K562 (cell line): ENCODE results near the gene ITGA7. TPM values are rescaled to one million over a fixed set of nuclear protein-coding genes. Genes with fewer than 3 reads are reported as not detected.

ENCODE experiments used
- ATAC-seq: fragments of 200-7000 bp; cut with Tn5 transposase; 3 replicates; pipeline ENCODE4 v1.9.1; 2020; ENCODE audit warnings: moderate library complexity
- BruUV-seq: library from RNA; stranded (reverse); fragments of 400-500 nt; replicated peaks from 2 replicates; lab custom pipeline; 2021; lab: Mats Ljungman, UMichigan
- CTCF ChIA-PET: fragments of 300-600 bp; formaldehyde crosslinking; extraction: SDS; loops from one replicate; lab custom pipeline; 2021; ENCODE audit warnings: low intra/inter-chr PET ratio; lab: Yijun Ruan, JAX
- POLR2A ChIA-PET: fragments of 300-600, 350-650 bp; sonication (Branson Sonifier 250); formaldehyde crosslinking; extraction: SDS; loops from one replicate; lab custom pipeline; 2021; ENCODE audit warnings: antibody characterized with exemption, inconsistent platforms; lab: Yijun Ruan, JAX
- DNase-seq, 4 experiments: peaks; one replicate each; pipeline versions ENCODE4 v3.0.0 to v3.0.0-alpha.2; 2011 to 2018; ENCODE audit warnings: low spot score in 3 of 4, mixed read lengths in 3 of 4; ENCODE audit errors: extremely low read depth in 1 of 4
- FAIRE-seq: peaks from 2 replicates; lab custom pipeline; 2011; peaks lifted over from hg19 to GRCh38; lab: Jason Lieb, UNC
- H2AFZ ChIP-seq: 2 replicates; pipeline ENCODE4 v1.6.0; 2011; ENCODE audit warnings: low read depth, low read length, control low read depth, inconsistent platforms
- H3K27ac ChIP-seq: fragments of 200-600 bp; 3 replicates; pipeline ENCODE4 v1.8.0; 2011; ENCODE audit warnings: low read depth, mild to moderate bottlenecking, control low read depth, inconsistent platforms, low read length, moderate library complexity, mixed read lengths; ENCODE audit errors: extremely low read depth
- H3K27me3 ChIP-seq, 2 experiments: fragments of 300-600 bp in 1 of 2; 2 replicates in 1 of 2; 3 replicates in 1 of 2; pipeline versions ENCODE4 v1.6.0 to v1.8.0; 2011; ENCODE audit warnings: inconsistent platforms in 2 of 2, low read length in 2 of 2, mild to moderate bottlenecking in 1 of 2, mixed read lengths in 1 of 2, moderate library complexity in 1 of 2; ENCODE audit not compliant: control insufficient read depth in 2 of 2, insufficient read depth in 2 of 2
- H3K36me3 ChIP-seq: fragments of 300-600 bp; 3 replicates; pipeline ENCODE4 v1.8.0; 2011; ENCODE audit warnings: mild to moderate bottlenecking, low read length, inconsistent platforms; ENCODE audit not compliant: control insufficient read depth, insufficient read depth
- H3K4me1 ChIP-seq, 2 experiments: fragments of 200-600 bp in 1 of 2; replicated peaks in 1 of 2; 2 replicates in 1 of 2; 3 replicates in 1 of 2; pipeline versions ENCODE4 v1.5.1 to v1.8.0; 2011; ENCODE audit warnings: inconsistent platforms in 2 of 2, low read length in 2 of 2, mild to moderate bottlenecking in 1 of 2, mixed read lengths in 1 of 2, moderate library complexity in 1 of 2; ENCODE audit not compliant: control insufficient read depth in 2 of 2, insufficient read depth in 2 of 2
- H3K4me2 ChIP-seq: 2 replicates; pipeline ENCODE4 v1.6.1; 2011; ENCODE audit warnings: low read length, control low read depth, inconsistent platforms, mixed read lengths; ENCODE audit not compliant: insufficient read depth
- H3K4me3 ChIP-seq: fragments of 200-600 bp; sonication (generic), shearing (Covaris generic); 2 replicates; pipeline ENCODE4 v1.5.1; 2016; ENCODE audit warnings: control low read depth, inconsistent platforms
- H3K79me2 ChIP-seq: fragments of 200-600 bp; 3 replicates; pipeline ENCODE4 v1.8.0; 2011; ENCODE audit warnings: low read length, inconsistent platforms; ENCODE audit not compliant: control insufficient read depth, insufficient read depth
- H3K9ac ChIP-seq, 2 experiments: 2 replicates each; pipeline versions ENCODE4 v1.6.0 to v1.6.1; 2011; ENCODE audit warnings: low read depth in 2 of 2, low read length in 2 of 2, control low read depth in 1 of 2, inconsistent platforms in 1 of 2, mild to moderate bottlenecking in 1 of 2, mixed read lengths in 1 of 2; ENCODE audit not compliant: insufficient read depth in 1 of 2
- H3K9me1 ChIP-seq: one replicate; pipeline ENCODE4 v1.6.0; 2011; ENCODE audit warnings: inconsistent platforms, mild to moderate bottlenecking, low read length, moderate library complexity; ENCODE audit not compliant: control insufficient read depth, insufficient read depth
- H3K9me3 ChIP-seq: replicated peaks from 2 replicates; pipeline ENCODE4 v1.5.1; 2011; ENCODE audit warnings: low read depth, low read length, inconsistent platforms; ENCODE audit not compliant: control insufficient read depth, insufficient read depth
- H4K20me1 ChIP-seq: replicated peaks from 2 replicates; pipeline ENCODE4 v1.6.1; 2011; ENCODE audit warnings: low read length, inconsistent platforms, mixed read lengths; ENCODE audit not compliant: control insufficient read depth, insufficient read depth
- CEBPB ChIP-seq: fragments of 450-650 bp; IDR thresholded peaks from 2 replicates; pipeline ENCODE4 v1.6.1; 2016; ENCODE audit warnings: missing genetic modification characterization, missing compliant biosample characterization
- CEBPG ChIP-seq, 3 experiments: fragments of 200-800 bp in 1 of 3; sonication (Bioruptor generic) in 1 of 3; sonication (generic) in 1 of 3; formaldehyde crosslinking in 1 of 3; IDR thresholded peaks in 2 of 3; conservative IDR thresholded peaks in 1 of 3; 2 replicates each; pipeline versions ENCODE4 v1.6.1 to v1.8.0; 2016 to 2022; ENCODE audit warnings: missing compliant biosample characterization in 2 of 3, missing genetic modification characterization in 2 of 3, mild to moderate bottlenecking in 1 of 3, missing genetic modification reagents in 1 of 3
- FOSL1 ChIP-seq: fragments of 200-800 bp; sonication (Bioruptor generic); conservative IDR thresholded peaks from 2 replicates; pipeline ENCODE4 v1.6.1; 2016; ENCODE audit warnings: missing genetic modification characterization, missing compliant biosample characterization
- FOXJ2 ChIP-seq: fragments of 200-800 bp; sonication (Bioruptor generic); IDR thresholded peaks from 2 replicates; pipeline ENCODE4 v1.6.1; 2016; ENCODE audit warnings: missing genetic modification characterization, missing compliant biosample characterization
- JUND ChIP-seq, 2 experiments: IDR thresholded peaks; 2 replicates in 1 of 2; 3 replicates in 1 of 2; pipeline ENCODE4 v1.6.1; 2011; ENCODE audit warnings: borderline replicate concordance in 2 of 2, low read depth in 2 of 2, low read length in 2 of 2, improper control_type of control experiment in 1 of 2, missing biosample characterization in 1 of 2, missing genetic modification characterization in 1 of 2, missing genetic modification reagents in 1 of 2
- NFE2 ChIP-seq: IDR thresholded peaks from 2 replicates; pipeline ENCODE4 v1.6.1; 2014; ENCODE audit warnings: antibody characterized with exemption, low read depth
- NR1H2 ChIP-seq: sonication (generic); formaldehyde crosslinking; IDR thresholded peaks from 2 replicates; pipeline ENCODE4 v1.4.0; 2020; ENCODE audit warnings: mild to moderate bottlenecking, missing genetic modification reagents
- NRF1 ChIP-seq, 2 experiments: fragments of 450-650 bp; IDR thresholded peaks in 1 of 2; conservative IDR thresholded peaks in 1 of 2; 2 replicates each; pipeline ENCODE4 v1.6.1; 2014; ENCODE audit warnings: mild to moderate bottlenecking in 2 of 2
- ZBTB7A ChIP-seq: IDR thresholded peaks from 2 replicates; pipeline ENCODE4 v1.6.1; 2011; ENCODE audit warnings: low read depth, mild to moderate bottlenecking, low read length, moderate library complexity, borderline replicate concordance; ENCODE audit not compliant: control insufficient read depth
- ZNF589 ChIP-seq: fragments of 200-800 bp; sonication (Bioruptor generic); IDR thresholded peaks from 2 replicates; pipeline ENCODE4 v1.6.1; 2016; ENCODE audit warnings: low read depth, missing genetic modification characterization, missing compliant biosample characterization
- WGBS: fragments of 100-300 bp; shearing (Covaris generic); methylation state at CpG from one replicate; pipeline ENCODE4 v1.1.6; 2016; ENCODE audit warnings: low coverage, mixed read lengths; ENCODE audit not compliant: insufficient coverage; ENCODE audit errors: missing lambda C conversion rate; 5-methylcytosine and 5-hydroxymethylcytosine counted together
- in situ Hi-C: fragments of 300-500 bp; cut with MboI; formaldehyde crosslinking; loops from 4 replicates; pipeline ENCODE4 v1.15.0; 2018; ENCODE audit warnings: inconsistent platforms, mixed read lengths
- intact Hi-C: fragments of 100-400 bp; cut with micrococcal nuclease; formaldehyde crosslinking; loops from 2 replicates; pipeline ENCODE4 v1.14.2; 2022
- polyA plus RNA-seq, 8 experiments: library from polyadenylated mRNA; depleted of rRNA in 4 of 8; stranded (reverse) in 5 of 8; unstranded in 3 of 8; fragments of >200 nt; fragmentation: Nextera tagmentation in 2 of 8; fragmentation: Illumina TruSeq in 1 of 8; extraction: Ambion mirVana in 2 of 8; extraction: Trizol in 1 of 8; gene quantifications; 2 replicates each; pipeline versions ENCODE4 v1.2.1 to v1.2.3, GENCODE V29; 2011 to 2014; ENCODE audit warnings: inconsistent platforms in 1 of 8, missing spikeins in 1 of 8
- total RNA-seq, 7 experiments: library from RNA; depleted of rRNA in 6 of 7; stranded (reverse); fragments of >200 nt in 6 of 7; fragmentation: Illumina TruSeq in 2 of 7; extraction: Trizol in 2 of 7; gene quantifications; 2 replicates each; pipeline versions ENCODE4 v1.2.1 to v1.2.3, GENCODE V29; 2011 to 2021; ENCODE audit warnings: low replicate concordance in 1 of 7
- TF ChIP-seq, protein P1 (sequence below), 2 experiments: fragments of 450-650 bp in 1 of 2; sonication (generic) in 1 of 2; formaldehyde crosslinking in 1 of 2; IDR thresholded peaks in 1 of 2; conservative IDR thresholded peaks in 1 of 2; 2 replicates each; pipeline versions ENCODE4 v1.6.1 to v1.8.1; 2016 to 2023; ENCODE audit warnings: mild to moderate bottlenecking in 2 of 2, moderate library complexity in 2 of 2, inconsistent platforms in 1 of 2, missing genetic modification reagents in 1 of 2

ITGA7 gene
- total and polyA plus RNA-seq, 9 of the 15 experiments (the other 6 are each of a cell fraction or from before 2014, with no cell fraction given) = 0.11 to 2.3 (median 0.56) TPM; not detected in 1

GRCh38 chr12:55707219-55707671 is 459 bp downstream of the ITGA7 start:
- Histone ChIP-seq H3K79me2 (no peaks in the 10 kb centered on the region), H4K20me1 (no peaks in the 10 kb centered on the region; the same call in 1 of the 2 replicates), H3K4me2 (peak overlapping the region; percentile 59), H3K9me1 (peaks cover 5% of the 10 kb centered on the region), H3K27me3 (peaks cover 19 to 23% of the 10 kb centered on the region in 2 experiments), H3K4me1 (peaks cover 6 to 21% of the 10 kb centered on the region in 2 experiments; a peak in 4 of 5 replicates), H3K36me3 (no peaks in the 10 kb centered on the region), H3K9ac (peak overlapping the region in 1 of 2 experiments; percentile 87; a peak in 2 of 4 replicates), H3K27ac (no peak overlapping the region), H3K4me3 (peak overlapping the region; percentile 18; the same call in 1 of the 2 replicates), H3K9me3 (no peaks in the 10 kb centered on the region), H2AFZ (no peak overlapping the region; the same call in 1 of the 2 replicates)
- 7% methylated on average over 20 of the region's 22 CpGs for WGBS
- intact Hi-C loops (loop anchor here (2.0 kb wide), 1 partner anchor 26 kb away; a partner anchor contains a TSS), in situ Hi-C loops (no loop called here)
- POLR2A ChIA-PET = interaction anchor here (0.6 kb wide), 1 partner anchor 411 kb away, joined by 3 read pairs; the partner anchor contains the start of gene ZC3H10
- TF ChIP-seq ZBTB7A = 0 out of 2 replicates have a peak, but pooled peaks have one; percentile 19
- 0 out of 2 replicates have a peak, but pooled peaks have one; percentile 19 for TF ChIP-seq JUND (IDR thresholded peaks at IDR 0.05; ENCODE audit: borderline replicate concordance, low read depth, low read length)
- TF ChIP-seq JUND (tag; IDR thresholded peaks at IDR 0.05; ENCODE audit: borderline replicate concordance, low read depth, low read length) = no peak
- TF ChIP-seq NFE2 = no peak
- TF ChIP-seq, protein P1, sequence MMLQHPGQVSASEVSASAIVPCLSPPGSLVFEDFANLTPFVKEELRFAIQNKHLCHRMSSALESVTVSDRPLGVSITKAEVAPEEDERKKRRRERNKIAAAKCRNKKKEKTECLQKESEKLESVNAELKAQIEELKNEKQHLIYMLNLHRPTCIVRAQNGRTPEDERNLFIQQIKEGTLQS (IDR thresholded peaks at IDR 0.05) = peak; percentile 56
- TF ChIP-seq, protein P1 (CRISPR knock-in tag; conservative IDR thresholded peaks at IDR 0.05) = no peak
- no peak for TF ChIP-seq FOXJ2 (tag)
- TF ChIP-seq FOSL1 (tag) = peak; percentile 46; the same call in 1 of the 2 replicates
- 0 out of 2 replicates have a peak, but pooled peaks have one; percentile 19 for TF ChIP-seq CEBPG (CRISPR knock-in tag; IDR thresholded peaks at IDR 0.05)
- TF ChIP-seq CEBPG (tag; conservative IDR thresholded peaks at IDR 0.05 in 1 of 2, IDR thresholded peaks at IDR 0.05 in 1 of 2) = peak in 1 of 2 experiments; percentile 41; a peak in 3 of 4 replicates
- peak; percentile 85 for TF ChIP-seq CEBPB (tag)
- no peak for TF ChIP-seq NR1H2 (CRISPR knock-in tag)
- no peak for TF ChIP-seq ZNF589 (CRISPR knock-in tag)
- TF ChIP-seq NRF1 (conservative IDR thresholded peaks at IDR 0.05 in 1 of 2, IDR thresholded peaks at IDR 0.05 in 1 of 2) = peak in 1 of 2 experiments; percentile 29; a peak in 1 of 4 replicates
- CTCF ChIA-PET = no interaction called here
- no peak for FAIRE-seq
- no TSS peak for BruUV-seq
- ATAC-seq = peak; percentile 9; the same call in 2 of the 3 replicates
- no peak for DNase-seq
